Erythroblast (primary cell): Measurements from ENCODE around the gene SFSWAP.

Source experiments
- GATA1 ChIP-seq: IDR thresholded peaks from 2 replicates; pipeline ENCODE4 v1.6.1; 2011; ENCODE audit warnings: low read depth, mild to moderate bottlenecking, control low read depth, low read length, moderate library complexity
- POLR2A ChIP-seq: IDR thresholded peaks from 2 replicates; pipeline ENCODE4 v1.6.1; 2011; ENCODE audit warnings: mild to moderate bottlenecking, low read length

- TF ChIP-seq POLR2A, result no peak
- TF ChIP-seq GATA1, result no peak
Observed at GRCh38 chr12:131699434-131699833, 11.5 kb upstream of the SFSWAP start.
